Activated gamma-delta T cell (primary cell): ENCODE measurements around the gene ATP5F1A.

Source experiments
- DNase-seq: peaks from one replicate; lab custom pipeline; 2025; lab: John Stamatoyannopoulos, UW

The ATP5F1A gene

DNA sequence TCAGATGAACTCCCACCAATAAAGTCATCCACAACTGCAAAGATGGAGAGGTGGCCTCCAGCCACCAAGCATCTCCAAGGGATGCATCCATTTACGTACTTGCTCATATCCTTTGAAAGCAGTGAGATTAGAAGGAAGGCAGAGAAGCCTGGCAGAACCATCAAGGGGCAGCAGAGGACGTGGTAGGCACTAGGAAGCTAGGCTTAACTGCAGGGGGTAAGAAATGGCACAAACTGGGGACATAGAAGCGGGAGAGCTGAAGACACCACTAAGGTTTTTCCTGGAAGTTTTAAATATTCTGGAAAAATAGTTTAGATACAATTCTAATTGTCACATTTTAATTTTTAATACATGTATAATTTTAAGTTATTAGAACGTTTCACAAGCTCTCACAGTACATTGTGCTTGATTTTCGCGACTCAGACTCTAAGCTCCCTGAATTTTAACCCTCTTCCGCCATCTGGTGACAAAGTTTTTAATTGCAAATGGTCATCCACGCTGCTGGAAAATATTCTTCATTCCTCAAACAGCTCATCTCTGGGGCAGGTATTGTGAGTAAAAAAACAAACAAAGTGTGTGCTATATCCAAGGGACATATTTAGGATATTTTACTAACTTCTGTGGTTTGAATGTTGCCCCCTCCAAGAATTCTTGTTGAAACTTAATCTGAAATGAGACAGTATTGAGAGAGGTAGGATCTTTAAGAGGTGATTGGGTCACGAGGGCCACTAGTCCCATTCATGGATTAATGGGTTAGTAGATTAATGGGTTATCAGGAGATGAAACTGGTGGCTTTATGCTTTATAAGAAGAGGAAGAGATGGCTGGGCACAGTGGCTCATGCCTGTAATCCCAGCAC lies 24.4 kb downstream of the ATP5F1A start:
- no peak for DNase-seq

- no peak for DNase-seq
These were observed 25.1 kb downstream of the ATP5F1A start for GRCh38 chr18:46072959-46073358.

DNA sequence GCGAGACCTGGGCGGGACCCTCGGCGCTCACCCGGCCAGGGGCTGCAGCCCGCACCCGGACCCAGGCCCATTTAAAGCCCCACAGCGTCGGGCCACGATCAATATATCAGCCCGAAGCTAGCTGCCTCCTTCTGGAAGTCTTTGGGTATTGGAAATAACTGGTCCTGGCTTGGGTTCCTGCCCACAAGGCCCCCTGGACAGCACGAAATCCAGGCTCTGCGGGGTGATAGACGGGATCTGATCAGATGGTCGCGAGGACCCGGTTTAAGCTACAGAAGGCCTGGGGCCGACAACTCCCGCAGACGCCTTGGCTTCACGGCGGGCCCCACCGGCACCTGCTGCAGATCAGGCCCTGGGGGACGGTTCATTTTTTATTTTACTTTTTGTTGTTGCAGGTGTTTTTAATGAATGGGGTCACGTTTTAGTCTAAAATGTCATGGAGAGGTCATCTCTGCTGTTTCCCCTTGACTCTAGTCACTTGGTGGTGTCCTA lies 25.7 kb downstream of the ATP5F1A start:
- no peak for DNase-seq

GRCh38 chr18:46071653-46072375 lies 26.3 kb downstream of the ATP5F1A start, which contains the start of gene PSTPIP2:
Gene PSTPIP2 (minus strand): TSS chr18:46072260. CDS start chr18:46072188, 72 bp downstream.
- peak; percentile 53 for DNase-seq

DNA sequence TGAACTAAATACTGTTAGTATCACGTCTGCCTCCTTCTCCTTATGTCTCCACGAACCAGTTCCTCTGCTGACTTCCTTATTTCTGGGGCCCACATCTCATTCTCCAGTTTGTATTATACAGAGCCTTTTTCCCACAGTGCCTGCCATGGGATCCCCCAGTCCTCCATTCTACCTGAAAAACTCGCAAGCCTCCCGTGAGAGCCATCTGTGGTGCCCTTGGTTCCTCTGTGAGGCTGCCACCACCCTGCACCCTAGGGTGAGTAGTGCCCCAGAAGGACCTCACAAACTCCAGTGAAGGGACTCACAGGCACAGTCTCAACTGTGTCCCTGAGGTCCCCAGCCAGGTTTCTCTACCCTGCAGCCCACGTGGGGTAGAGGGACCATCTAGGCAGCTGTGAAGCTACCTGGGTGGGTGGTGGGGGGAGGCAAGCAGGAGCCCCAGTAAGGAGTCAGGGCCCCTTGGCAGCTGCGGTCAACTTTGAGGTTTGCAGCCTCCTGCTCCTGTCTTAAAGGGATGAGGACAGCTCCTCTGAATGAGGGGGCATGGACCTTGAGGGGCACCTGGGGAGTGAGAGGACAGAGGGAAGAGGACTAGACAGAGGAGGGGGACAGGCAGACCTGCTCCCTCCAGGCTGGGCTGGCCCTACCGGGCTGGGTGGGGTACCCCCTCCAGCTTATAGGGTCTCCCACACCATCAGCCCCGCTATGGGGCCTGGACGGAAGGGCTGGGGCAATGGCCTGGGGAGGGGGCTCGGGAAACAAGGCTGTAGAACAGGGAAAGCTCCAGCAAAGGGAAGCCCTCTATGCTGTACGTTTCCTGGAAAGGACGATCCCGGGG lies 27.1 kb downstream of the ATP5F1A start:
- DNase-seq = no peak

DNA sequence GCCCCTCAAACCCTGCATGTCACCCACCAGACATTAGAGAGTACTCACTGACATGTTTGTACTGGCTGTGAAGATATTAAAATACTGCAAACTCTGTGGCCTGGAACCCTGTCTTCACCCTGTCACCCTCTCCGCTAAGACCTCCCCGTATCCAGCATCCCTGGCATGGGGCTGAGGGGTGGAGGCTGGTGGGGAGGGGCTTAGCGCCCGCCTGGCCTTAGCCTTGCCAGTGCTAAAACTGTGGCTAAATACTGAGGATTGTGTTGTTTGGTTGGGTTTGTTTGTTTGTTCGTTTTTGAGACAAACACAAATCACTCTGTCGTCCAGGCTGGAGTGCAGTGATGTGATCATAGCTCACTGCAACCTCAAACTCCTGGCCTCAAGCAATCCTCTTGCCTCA lies 27.9 kb downstream of the ATP5F1A start:
- no peak for DNase-seq

GRCh38 chr18:46069524-46069923 lies 28.6 kb downstream of the ATP5F1A start:
- no peak for DNase-seq

DNA sequence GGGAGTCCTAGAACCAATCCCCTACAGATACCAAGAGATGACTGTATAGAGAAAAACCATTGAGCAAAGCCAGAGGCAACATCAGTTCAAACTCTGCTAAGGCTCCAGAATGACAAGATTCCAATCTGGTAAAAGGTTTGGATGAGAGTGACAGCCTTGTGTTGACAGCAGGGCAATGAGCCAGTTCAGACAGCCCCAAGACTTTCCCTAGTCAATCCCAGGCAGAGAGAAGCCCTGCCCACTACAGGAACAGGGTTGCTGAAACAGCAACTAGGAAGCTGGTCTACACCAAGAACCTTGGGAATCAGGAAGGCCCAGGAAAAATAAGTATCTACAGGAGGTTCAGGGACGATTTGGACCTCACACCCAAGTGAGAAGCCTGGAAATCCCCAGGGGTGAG lies 29.3 kb downstream of the ATP5F1A start:
- no peak for DNase-seq

DNA sequence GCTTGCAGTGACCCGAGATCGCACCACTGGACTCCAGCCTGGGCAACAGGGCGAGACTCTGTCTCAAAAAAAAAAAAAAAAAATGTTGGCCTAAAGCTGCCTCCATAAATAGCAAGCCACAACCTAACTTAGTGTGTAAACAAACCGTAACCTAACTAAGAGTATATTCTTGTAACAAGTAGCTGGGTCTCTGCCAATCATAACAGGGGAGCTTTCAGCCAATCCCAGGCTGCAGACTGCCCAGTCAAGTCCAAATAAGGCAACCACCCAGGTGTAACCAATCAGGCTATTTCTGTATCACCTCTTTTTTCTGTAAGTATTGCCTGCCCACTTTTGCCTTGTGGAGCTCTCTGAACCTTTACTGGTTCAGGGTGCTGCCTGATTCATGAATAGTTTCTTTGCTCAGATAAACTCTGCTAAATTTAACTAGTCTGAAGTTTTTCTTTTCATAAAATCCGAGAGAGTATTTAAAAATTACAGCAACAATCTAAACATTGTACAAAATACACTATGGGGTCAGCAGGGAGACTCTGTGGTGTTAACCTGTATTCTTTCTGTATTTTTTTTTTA lies 30.6 kb downstream of the ATP5F1A start:
- DNase-seq = no peak

GRCh38 chr18:46062781-46063180 lies 35.3 kb downstream of the ATP5F1A start:
- no peak for DNase-seq

DNA sequence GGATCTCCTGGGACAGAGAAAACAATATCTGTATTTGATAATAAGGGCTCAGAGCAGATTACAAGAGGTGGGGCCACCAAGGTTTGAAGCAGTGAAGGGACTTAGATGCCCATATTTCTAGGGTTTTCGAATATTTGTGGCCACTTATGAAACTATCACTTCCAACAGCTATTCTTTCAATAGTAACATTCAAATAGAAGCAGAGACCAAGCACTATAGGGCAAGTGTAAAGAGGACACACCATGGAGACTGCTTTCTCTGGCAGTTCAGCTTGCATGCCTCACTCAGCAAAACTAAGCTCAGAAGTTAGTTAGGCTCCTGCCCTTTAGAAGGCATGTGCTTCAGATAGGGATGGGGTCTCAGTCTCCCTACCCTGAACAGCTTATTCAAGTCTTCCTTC lies 36.3 kb downstream of the ATP5F1A start:
- DNase-seq = no peak

GRCh38 chr18:46061387-46061786 lies 36.7 kb downstream of the ATP5F1A start:
- no peak for DNase-seq

- no peak for DNase-seq
These were observed 37.7 kb downstream of the ATP5F1A start for GRCh38 chr18:46060359-46060841.

GRCh38 chr18:46055838-46056230 lies 42.3 kb downstream of the ATP5F1A start:
- DNase-seq = no peak

- no peak for DNase-seq
These were observed 42.9 kb downstream of the ATP5F1A start for GRCh38 chr18:46054956-46055837.

DNA sequence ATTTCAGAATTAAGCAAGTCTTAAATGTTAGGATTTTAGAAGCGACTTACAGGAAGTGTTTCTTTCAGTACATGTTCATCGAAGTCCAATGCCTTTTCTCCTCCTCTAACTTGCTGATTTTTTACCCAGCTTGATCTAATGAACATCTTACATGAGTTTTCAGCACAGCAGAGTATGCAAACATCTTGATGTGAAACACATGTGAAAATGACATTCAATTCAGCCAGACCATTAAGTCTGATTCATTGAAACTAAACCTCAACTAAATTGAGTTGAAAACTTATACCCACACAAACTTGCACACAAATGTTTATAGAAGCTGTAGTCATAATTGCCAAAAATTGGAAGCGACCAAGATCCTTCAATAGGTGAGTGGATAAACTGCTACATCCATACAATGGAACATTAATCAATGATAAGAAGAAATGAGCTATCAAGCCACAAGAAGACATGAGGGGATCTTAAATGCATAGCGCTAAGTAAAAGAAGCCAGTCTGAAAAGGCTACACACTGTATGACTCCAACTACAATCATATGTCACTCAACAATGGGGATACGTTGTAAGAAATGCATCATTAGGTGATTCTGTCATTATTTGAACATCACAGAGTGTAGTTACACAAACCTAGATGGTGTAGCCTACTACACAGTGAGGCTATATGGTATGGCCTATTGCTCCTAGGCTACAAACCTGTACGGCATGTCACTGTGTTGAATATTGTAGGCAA lies 44.6 kb downstream of the ATP5F1A start:
- DNase-seq = no peak

DNA sequence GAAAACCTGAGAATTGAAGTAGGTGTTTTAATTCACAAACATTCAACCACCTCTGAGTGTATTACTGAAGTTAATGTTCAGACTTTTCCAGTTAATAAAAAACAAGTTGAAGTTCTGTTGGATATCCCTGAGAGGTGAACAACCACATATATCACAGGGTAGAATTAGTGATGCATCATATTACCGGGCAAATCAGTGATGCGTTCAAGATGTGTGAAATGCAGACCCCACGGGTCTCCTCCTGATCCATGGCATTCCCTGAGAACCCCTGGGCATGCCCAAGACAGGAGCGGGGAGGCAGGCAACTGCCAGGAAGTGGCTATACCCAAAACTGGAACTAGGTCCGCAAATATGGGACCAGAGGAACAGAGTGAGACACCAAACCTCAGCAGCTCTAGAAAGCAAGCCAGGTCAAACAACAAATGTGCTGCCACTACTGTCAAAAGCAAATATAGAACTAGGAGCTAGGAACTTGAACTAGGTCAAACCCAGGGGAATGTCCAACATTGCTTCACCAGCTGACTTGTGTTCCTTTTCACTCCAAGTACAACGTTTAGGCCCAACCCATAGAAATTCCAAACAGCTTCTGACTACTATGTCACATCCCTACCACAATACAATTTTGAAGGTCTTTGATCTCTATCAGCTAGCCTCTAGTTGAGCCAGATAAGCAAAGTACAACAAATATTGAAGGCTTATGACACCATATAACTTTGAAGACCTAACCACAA lies 46.2 kb downstream of the ATP5F1A start:
- no peak for DNase-seq

DNA sequence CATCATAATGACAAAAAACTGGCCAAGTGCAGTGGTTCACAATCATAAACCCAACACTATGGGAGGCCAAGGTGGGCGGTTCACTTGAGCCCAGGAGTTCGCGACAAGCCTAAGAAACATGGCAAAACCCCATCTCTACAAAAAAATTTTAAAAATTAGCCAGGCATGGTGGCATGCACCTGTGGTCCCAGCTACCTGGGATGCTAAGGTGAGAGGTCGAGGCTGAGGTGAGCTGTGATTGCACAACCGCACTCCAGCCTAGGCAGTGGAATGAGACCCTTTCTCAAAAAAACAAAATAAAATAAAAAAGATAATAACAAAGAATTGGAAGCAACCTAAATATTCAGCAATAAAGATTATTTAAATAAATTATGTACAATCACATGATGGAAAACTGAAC lies 47.8 kb downstream of the ATP5F1A start:
- no peak for DNase-seq

- no peak for DNase-seq
These were observed 49.5 kb downstream of the ATP5F1A start for GRCh38 chr18:46048641-46049040.
